ENCODE results near the gene SPRY4.

SPRY4 gene

GRCh38 chr5:142313682-142314081 lies 11.1 kb downstream of the SPRY4 start:
- Histone ChIP-seq H3K18ac (ENCODE audit: low read depth in 1 of 2, low read length in 2 of 2) (no peak overlapping the region), H2BK15ac (ENCODE audit: low read depth, poor library complexity, severe bottlenecking) (no peak overlapping the region), H2BK5ac (ENCODE audit: low read depth, low read length, poor library complexity, severe bottlenecking) (no peak overlapping the region), H3K4ac (ENCODE audit: low read depth in 1 of 2, low read length in 2 of 2) (no peak overlapping the region), H3K9ac (ENCODE audit: low read length) (peak overlapping the region; percentile 41), H2AFZ (ENCODE audit: low read depth, low read length) (no peak overlapping the region), H3K79me1 (replicated peaks; ENCODE audit: low read length, poor library complexity, severe bottlenecking) (peaks cover 2% of the 10 kb centered on the region), H4K91ac (ENCODE audit: low read length) (no peak overlapping the region), H4K8ac (ENCODE audit: low read length) (no peak overlapping the region), H3K36me3 (ENCODE audit: control insufficient read depth in 1 of 2, insufficient read depth in 2 of 2, low read depth in 1 of 2, low read length in 2 of 2) (peaks cover 57% of the 10 kb centered on the region in 2 experiments), H3K27ac (ENCODE audit: low read length, poor library complexity, severe bottlenecking) (no peak overlapping the region), H3K4me2 (ENCODE audit: low read length, poor library complexity, severe bottlenecking) (no peak overlapping the region), H3K9me3 (ENCODE audit: control insufficient read depth, low read length) (no peaks in the 10 kb centered on the region), H3K27me3 (ENCODE audit: control insufficient read depth in 1 of 2, insufficient read depth in 1 of 2, low read length in 2 of 2) (no peaks in the 10 kb centered on the region), H2BK12ac (ENCODE audit: low read length in 2 of 2) (no peak overlapping the region), H3K14ac (ENCODE audit: low read length in 2 of 2) (no peak overlapping the region), H3K4me1 (ENCODE audit: control insufficient read depth, insufficient read depth, low read depth, low read length) (peaks cover 29% of the 10 kb centered on the region), H2AK5ac (ENCODE audit: low read length, severe bottlenecking) (no peak overlapping the region), H3K23ac (ENCODE audit: low read length in 2 of 2) (no peak overlapping the region), H3K4me3 (ENCODE audit: insufficient read depth in 1 of 2, low read depth in 1 of 2, low read length in 2 of 2) (no peak overlapping the region), H2BK120ac (ENCODE audit: low read depth, low read length) (no peak overlapping the region)
- DNase-seq = no peak
- 78% methylated on average over 3 of the region's 4 CpGs for WGBS

DNA sequence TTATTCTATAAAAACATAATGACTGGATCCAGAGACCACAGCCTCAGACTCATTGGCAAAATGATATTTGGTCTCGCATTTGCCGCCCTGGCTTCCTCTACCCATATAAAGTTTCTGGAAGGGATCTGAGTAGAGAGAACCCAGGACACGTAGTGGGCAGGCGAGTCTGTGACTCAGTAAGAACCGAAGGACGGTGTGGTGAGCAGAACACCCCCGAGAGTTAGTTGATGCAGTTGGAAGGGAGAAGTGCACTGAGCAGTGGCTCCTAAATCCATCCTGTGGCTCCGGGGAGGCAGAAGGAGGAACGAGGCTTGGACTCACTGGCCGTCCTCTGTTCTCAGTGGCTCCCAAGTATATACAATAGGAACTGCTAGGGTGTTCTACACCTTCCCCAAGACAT lies 11.5 kb downstream of the SPRY4 start:
- no peak overlapping the region for H2AK5ac ChIP-seq (ENCODE audit: low read length, severe bottlenecking)
- H3K9me3 ChIP-seq (ENCODE audit: control insufficient read depth, low read length) = no peaks in the 10 kb centered on the region
- H2BK120ac ChIP-seq (ENCODE audit: low read depth, low read length) = no peak overlapping the region
- peaks cover 2% of the 10 kb centered on the region for H3K79me1 ChIP-seq (replicated peaks; ENCODE audit: low read length, poor library complexity, severe bottlenecking)
- H3K4me1 ChIP-seq (ENCODE audit: control insufficient read depth, insufficient read depth, low read depth, low read length) = peaks cover 29% of the 10 kb centered on the region
- no peak overlapping the region for H4K91ac ChIP-seq (ENCODE audit: low read length)
- H2AFZ ChIP-seq (ENCODE audit: low read depth, low read length) = no peak overlapping the region
- H3K4ac ChIP-seq (ENCODE audit: low read depth in 1 of 2, low read length in 2 of 2) = no peak overlapping the region
- H3K14ac ChIP-seq (ENCODE audit: low read length in 2 of 2) = no peak overlapping the region
- 90% methylated on average over 7 of the region's 10 CpGs for WGBS
- H2BK5ac ChIP-seq (ENCODE audit: low read depth, low read length, poor library complexity, severe bottlenecking) = no peak overlapping the region
- no peaks in the 10 kb centered on the region for H3K27me3 ChIP-seq (ENCODE audit: control insufficient read depth in 1 of 2, insufficient read depth in 1 of 2, low read length in 2 of 2)
- no peak overlapping the region for H3K4me2 ChIP-seq (ENCODE audit: low read length, poor library complexity, severe bottlenecking)
- no peak for DNase-seq
- no peak overlapping the region for H2BK15ac ChIP-seq (ENCODE audit: low read depth, poor library complexity, severe bottlenecking)
- H3K36me3 ChIP-seq (ENCODE audit: control insufficient read depth in 1 of 2, insufficient read depth in 2 of 2, low read depth in 1 of 2, low read length in 2 of 2) = peaks cover 57 to 61% of the 10 kb centered on the region in 2 experiments
- no peak overlapping the region for H3K27ac ChIP-seq (ENCODE audit: low read length, poor library complexity, severe bottlenecking)
- no peak overlapping the region for H3K23ac ChIP-seq (ENCODE audit: low read length in 2 of 2)
- no peak overlapping the region for H3K4me3 ChIP-seq (ENCODE audit: insufficient read depth in 1 of 2, low read depth in 1 of 2, low read length in 2 of 2)
- H4K8ac ChIP-seq (ENCODE audit: low read length) = no peak overlapping the region
- H2BK12ac ChIP-seq (ENCODE audit: low read length in 2 of 2) = no peak overlapping the region
- peak overlapping the region; percentile 41 for H3K9ac ChIP-seq (ENCODE audit: low read length)
- no peak overlapping the region for H3K18ac ChIP-seq (ENCODE audit: low read depth in 1 of 2, low read length in 2 of 2)

GRCh38 chr5:142312399-142312798 lies 12.4 kb downstream of the SPRY4 start:
- no peak overlapping the region for H3K23ac ChIP-seq (ENCODE audit: low read length in 2 of 2)
- no peak overlapping the region for H2BK120ac ChIP-seq (ENCODE audit: low read depth, low read length)
- no peak overlapping the region for H2BK12ac ChIP-seq (ENCODE audit: low read length in 2 of 2)
- H3K14ac ChIP-seq (ENCODE audit: low read length in 2 of 2) = no peak overlapping the region
- H3K27ac ChIP-seq (ENCODE audit: low read length, poor library complexity, severe bottlenecking) = no peak overlapping the region
- no peak overlapping the region for H2BK15ac ChIP-seq (ENCODE audit: low read depth, poor library complexity, severe bottlenecking)
- no peak overlapping the region for H2BK5ac ChIP-seq (ENCODE audit: low read depth, low read length, poor library complexity, severe bottlenecking)
- H3K4me1 ChIP-seq (ENCODE audit: control insufficient read depth, insufficient read depth, low read depth, low read length) = peaks cover 27% of the 10 kb centered on the region
- H3K9ac ChIP-seq (ENCODE audit: low read length) = no peak overlapping the region
- no peak overlapping the region for H2AFZ ChIP-seq (ENCODE audit: low read depth, low read length)
- no peaks in the 10 kb centered on the region for H3K9me3 ChIP-seq (ENCODE audit: control insufficient read depth, low read length)
- no peaks in the 10 kb centered on the region for H3K27me3 ChIP-seq (ENCODE audit: control insufficient read depth in 1 of 2, insufficient read depth in 1 of 2, low read length in 2 of 2)
- H4K8ac ChIP-seq (ENCODE audit: low read length) = no peak overlapping the region
- peak overlapping the region; percentile 18 for H4K91ac ChIP-seq (ENCODE audit: low read length)
- H3K18ac ChIP-seq (ENCODE audit: low read depth in 1 of 2, low read length in 2 of 2) = no peak overlapping the region
- no peak overlapping the region for H3K4me2 ChIP-seq (ENCODE audit: low read length, poor library complexity, severe bottlenecking)
- peaks cover 5% of the 10 kb centered on the region for H3K79me1 ChIP-seq (replicated peaks; ENCODE audit: low read length, poor library complexity, severe bottlenecking)
- no peak overlapping the region for H3K4me3 ChIP-seq (ENCODE audit: insufficient read depth in 1 of 2, low read depth in 1 of 2, low read length in 2 of 2)
- DNase-seq = no peak
- peaks cover 55 to 70% of the 10 kb centered on the region in 2 experiments for H3K36me3 ChIP-seq (ENCODE audit: control insufficient read depth in 1 of 2, insufficient read depth in 2 of 2, low read depth in 1 of 2, low read length in 2 of 2)
- 89% methylated on average over 5 of the region's 5 CpGs for WGBS
- H2AK5ac ChIP-seq (ENCODE audit: low read length, severe bottlenecking) = no peak overlapping the region
- H3K4ac ChIP-seq (ENCODE audit: low read depth in 1 of 2, low read length in 2 of 2) = no peak overlapping the region

GRCh38 chr5:142311725-142312124 lies 13.1 kb downstream of the SPRY4 start:
- Histone ChIP-seq H2BK5ac (ENCODE audit: low read depth, low read length, poor library complexity, severe bottlenecking) (no peak overlapping the region), H2BK12ac (ENCODE audit: low read length in 2 of 2) (peak overlapping the region in 1 of 2 experiments; percentile 6), H2AFZ (ENCODE audit: low read depth, low read length) (no peak overlapping the region), H3K27me3 (ENCODE audit: control insufficient read depth in 1 of 2, insufficient read depth in 1 of 2, low read length in 2 of 2) (no peaks in the 10 kb centered on the region), H2BK15ac (ENCODE audit: low read depth, poor library complexity, severe bottlenecking) (no peak overlapping the region), H3K79me1 (replicated peaks; ENCODE audit: low read length, poor library complexity, severe bottlenecking) (peaks cover 6% of the 10 kb centered on the region), H4K91ac (ENCODE audit: low read length) (no peak overlapping the region), H2BK120ac (ENCODE audit: low read depth, low read length) (no peak overlapping the region), H3K27ac (ENCODE audit: low read length, poor library complexity, severe bottlenecking) (no peak overlapping the region), H3K9ac (ENCODE audit: low read length) (no peak overlapping the region), H3K4me2 (ENCODE audit: low read length, poor library complexity, severe bottlenecking) (no peak overlapping the region), H3K36me3 (ENCODE audit: control insufficient read depth in 1 of 2, insufficient read depth in 2 of 2, low read depth in 1 of 2, low read length in 2 of 2) (peaks cover 53 to 73% of the 10 kb centered on the region in 2 experiments), H3K23ac (ENCODE audit: low read length in 2 of 2) (no peak overlapping the region), H3K14ac (ENCODE audit: low read length in 2 of 2) (no peak overlapping the region), H4K8ac (ENCODE audit: low read length) (no peak overlapping the region), H3K4ac (ENCODE audit: low read depth in 1 of 2, low read length in 2 of 2) (no peak overlapping the region), H3K4me1 (ENCODE audit: control insufficient read depth, insufficient read depth, low read depth, low read length) (peaks cover 21% of the 10 kb centered on the region), H3K18ac (ENCODE audit: low read depth in 1 of 2, low read length in 2 of 2) (no peak overlapping the region), H3K9me3 (ENCODE audit: control insufficient read depth, low read length) (no peaks in the 10 kb centered on the region), H3K4me3 (ENCODE audit: insufficient read depth in 1 of 2, low read depth in 1 of 2, low read length in 2 of 2) (no peak overlapping the region), H2AK5ac (ENCODE audit: low read length, severe bottlenecking) (no peak overlapping the region)
- no peak for DNase-seq
- 88% methylated on average over 3 of the region's 7 CpGs for WGBS
